Measurements from ENCODE around the gene ALG5.

The ALG5 gene

GRCh38 chr13:36999054-36999714 lies at the start of gene ALG5:
Gene ALG5 (minus strand): TSS chr13:36999340. CDS start chr13:36999300, 40 bp downstream.
- peak; percentile 98 for DNase-seq

GRCh38 chr13:37047846-37048245 lies 48.7 kb upstream of the ALG5 start:
- DNase-seq: no peak

GRCh38 chr13:37047032-37047431 lies 47.9 kb upstream of the ALG5 start:
- DNase-seq: no peak

- no peak for DNase-seq
Observed at GRCh38 chr13:37046062-37046461, 46.9 kb upstream of the ALG5 start.

- no peak for DNase-seq
Observed at GRCh38 chr13:37040789-37041188, 41.6 kb upstream of the ALG5 start.

- no peak for DNase-seq
Observed at GRCh38 chr13:37039896-37040295, 40.8 kb upstream of the ALG5 start.

- DNase-seq: no peak
Observed at GRCh38 chr13:37037241-37037640, 38.1 kb upstream of the ALG5 start.

GRCh38 chr13:37029617-37030016 lies 30.5 kb upstream of the ALG5 start:
- DNase-seq: no peak

- DNase-seq: no peak
Observed at GRCh38 chr13:37027639-37028038, 28.5 kb upstream of the ALG5 start.

- no peak for DNase-seq
Observed at GRCh38 chr13:37026771-37027170, 27.6 kb upstream of the ALG5 start.

GRCh38 chr13:37023871-37024270 lies 24.7 kb upstream of the ALG5 start:
- no peak for DNase-seq

- DNase-seq: no peak
Observed at GRCh38 chr13:37014609-37015008, 15.5 kb upstream of the ALG5 start.

GRCh38 chr13:37011788-37012187 lies 12.6 kb upstream of the ALG5 start:
- DNase-seq: no peak

GRCh38 chr13:37011002-37011401 lies 11.9 kb upstream of the ALG5 start:
- DNase-seq: no peak

GRCh38 chr13:37010424-37010823 lies 11.3 kb upstream of the ALG5 start:
- no peak for DNase-seq

GRCh38 chr13:37009692-37010091 lies 10.6 kb upstream of the ALG5 start:
- no peak for DNase-seq

- no peak for DNase-seq
Observed at GRCh38 chr13:37001921-37002250, 2.7 kb upstream of the ALG5 start.

GRCh38 chr13:36998624-36999041 lies 507 bp downstream of the ALG5 start:
- peak; percentile 71 for DNase-seq

- no peak for DNase-seq
Observed at GRCh38 chr13:36997716-36998427, 1.3 kb downstream of the ALG5 start.

GRCh38 chr13:36992362-36992761 lies 6.8 kb downstream of the ALG5 start:
- DNase-seq: no peak

- DNase-seq: no peak
Observed at GRCh38 chr13:36986462-36987240, 12.5 kb downstream of the ALG5 start.

- DNase-seq: no peak
Observed at GRCh38 chr13:36981156-36981743, 17.9 kb downstream of the ALG5 start.

- DNase-seq: no peak
Observed at GRCh38 chr13:36979361-36980050, 19.6 kb downstream of the ALG5 start.
